ENCODE data around the gene CALHM2.

CALHM2 gene

DNA sequence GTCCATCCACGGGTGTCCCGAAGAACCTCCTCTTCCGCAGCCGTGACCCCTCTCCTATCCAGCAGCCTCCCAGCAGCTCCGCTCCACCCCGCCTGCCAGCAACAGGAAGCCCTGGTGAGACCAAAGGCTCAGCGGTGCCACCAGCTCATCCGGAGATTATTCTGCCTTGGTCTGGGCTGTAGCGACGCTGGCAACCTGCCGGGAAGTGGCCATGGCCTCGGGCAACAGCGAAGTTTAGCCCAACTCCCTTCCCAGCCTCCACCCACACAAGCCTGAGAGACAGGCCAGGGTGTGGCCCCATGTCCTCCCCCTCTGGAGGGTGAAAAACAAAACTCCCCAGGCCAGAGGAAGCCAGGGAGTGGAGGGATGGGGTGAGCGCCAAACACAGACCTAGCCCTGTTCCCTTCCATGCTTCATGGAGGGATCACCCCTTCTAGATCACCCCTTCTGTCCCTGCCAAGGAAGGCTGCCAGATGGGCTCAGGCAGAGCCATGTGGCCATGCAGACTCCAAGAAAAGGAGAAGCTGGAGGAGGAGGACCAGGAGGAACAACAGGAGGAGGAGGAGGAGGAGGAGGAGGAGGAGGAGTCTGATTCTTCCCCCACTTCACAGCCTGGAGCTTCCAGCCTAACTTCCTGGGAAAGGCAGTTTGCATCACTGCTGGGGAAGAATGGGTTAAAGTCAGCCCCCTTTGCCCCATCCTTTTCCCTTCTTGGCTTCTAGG, 918 bp downstream of the CALHM2 start:
- DNase-seq (ENCODE audit: low spot score) (no peak), FAIRE-seq (no peak)

DNA sequence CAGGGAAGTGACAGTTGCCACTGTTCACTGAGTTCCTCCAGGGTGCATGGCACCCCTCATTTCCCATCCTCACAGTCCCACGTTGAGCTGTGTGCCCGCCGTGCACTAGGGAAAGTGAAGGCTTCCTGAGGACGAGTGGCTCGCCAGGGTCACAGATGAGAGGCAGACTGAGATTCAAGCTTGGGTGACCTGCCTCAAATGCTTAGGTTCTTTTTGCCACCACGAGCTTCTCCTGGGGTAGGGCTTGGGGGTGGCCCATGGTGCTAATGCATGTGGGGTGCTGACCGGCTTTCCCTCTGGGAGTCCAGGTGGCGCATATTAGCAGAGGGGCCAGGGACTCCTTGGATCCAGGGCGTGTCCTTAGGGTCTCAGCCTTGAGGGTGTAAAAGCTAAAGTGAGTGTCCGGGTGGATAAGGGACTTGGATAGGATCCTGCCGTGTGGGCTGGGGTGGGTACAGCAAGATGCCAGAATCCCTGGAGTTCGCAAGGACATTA, 1.9 kb downstream of the CALHM2 start:
- DNase-seq (ENCODE audit: low spot score) (no peak), FAIRE-seq (no peak)

DNA sequence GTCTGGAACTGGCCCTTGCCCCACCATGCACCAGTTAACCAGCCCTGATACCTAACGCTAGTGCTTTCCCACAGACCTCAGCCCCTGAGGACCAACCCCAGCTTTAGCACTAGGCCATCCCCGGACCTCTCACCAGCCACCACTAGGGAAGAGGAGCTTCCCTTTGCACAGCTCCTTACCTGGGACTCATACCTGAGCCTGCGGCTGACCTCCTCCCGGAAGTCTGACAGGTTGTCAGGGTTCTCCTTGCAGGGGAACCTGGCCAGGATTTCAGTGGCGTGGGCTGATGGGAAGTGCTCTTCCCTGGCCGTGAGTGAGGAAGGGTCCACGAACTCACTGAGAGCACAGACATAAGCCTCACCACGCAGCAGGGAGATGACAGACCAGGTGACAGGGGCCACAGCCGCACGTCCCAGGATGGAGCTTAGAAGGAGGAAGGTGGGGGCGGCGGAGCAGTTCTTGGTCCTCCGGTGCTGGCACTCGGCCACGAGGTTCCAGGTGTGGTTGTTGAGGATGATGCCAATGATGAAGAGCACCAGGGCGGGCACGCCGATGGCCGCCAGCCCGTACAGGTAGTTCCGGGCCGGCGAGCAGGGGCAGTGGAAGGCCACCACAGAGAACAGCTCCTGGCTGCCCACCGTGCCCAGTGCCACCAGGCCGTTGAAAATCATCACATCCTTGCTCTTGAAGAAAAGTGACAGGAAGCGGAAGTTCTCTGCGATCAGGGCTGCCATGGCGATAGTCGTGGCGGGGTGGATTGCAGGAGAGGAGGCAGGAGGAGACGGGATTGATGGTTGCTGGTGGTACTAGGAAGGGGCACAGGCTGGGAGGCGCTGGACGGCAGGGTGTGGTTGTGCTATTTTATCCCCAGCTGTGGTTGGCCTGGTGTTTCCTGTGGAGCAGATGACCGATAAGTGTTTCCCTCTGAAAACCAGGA, 2.7 kb downstream of the CALHM2 start:
- FAIRE-seq: no peak

DNA sequence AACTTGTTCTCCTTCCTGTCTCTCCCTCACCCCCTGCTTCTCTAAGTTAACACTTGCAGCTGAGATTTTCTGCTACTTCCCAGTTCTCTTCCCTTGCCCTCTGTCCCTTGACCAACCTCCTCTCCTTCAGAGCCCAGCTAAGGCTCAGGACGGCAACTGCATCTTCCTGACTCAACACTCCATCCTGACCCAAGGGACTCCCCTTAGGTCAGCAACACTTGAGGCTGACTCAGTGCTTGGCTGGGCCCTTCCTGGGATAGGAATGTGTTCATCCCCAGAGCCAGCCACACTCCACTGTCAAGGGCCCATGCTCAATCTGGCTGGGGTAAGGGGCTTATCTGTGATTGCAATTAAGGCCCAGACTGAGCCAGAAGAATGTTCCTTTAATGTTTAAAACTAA, 3.4 kb downstream of the CALHM2 start:
- DNase-seq (ENCODE audit: low spot score): peak; percentile 61
- FAIRE-seq: no peak

More for the DNA sequence above, 2.7 kb downstream of the CALHM2 start:
- no peak for DNase-seq (ENCODE audit: low spot score)

DNA sequence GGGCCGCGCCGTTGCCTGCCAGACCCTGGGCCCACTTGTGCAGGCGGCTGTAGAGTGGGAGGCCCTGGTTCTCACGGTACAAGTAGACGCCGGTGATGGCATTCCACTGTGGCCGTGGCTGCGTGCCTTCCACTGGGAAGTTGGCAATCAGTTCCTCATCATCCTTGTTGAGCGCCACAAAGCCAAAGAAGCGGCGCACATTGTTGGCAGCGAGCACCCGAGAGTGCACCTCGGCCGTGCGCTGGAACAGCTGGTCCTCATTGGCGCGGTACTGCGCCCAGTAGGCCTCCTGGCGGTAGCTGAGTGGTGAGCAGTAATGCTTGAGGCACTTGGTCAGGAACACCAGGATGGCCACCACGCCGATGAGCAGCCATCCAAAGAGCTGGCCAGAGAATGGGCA, 5.0 kb downstream of the CALHM2 start:
- FAIRE-seq: no peak
- no peak for DNase-seq (ENCODE audit: low spot score)

DNA sequence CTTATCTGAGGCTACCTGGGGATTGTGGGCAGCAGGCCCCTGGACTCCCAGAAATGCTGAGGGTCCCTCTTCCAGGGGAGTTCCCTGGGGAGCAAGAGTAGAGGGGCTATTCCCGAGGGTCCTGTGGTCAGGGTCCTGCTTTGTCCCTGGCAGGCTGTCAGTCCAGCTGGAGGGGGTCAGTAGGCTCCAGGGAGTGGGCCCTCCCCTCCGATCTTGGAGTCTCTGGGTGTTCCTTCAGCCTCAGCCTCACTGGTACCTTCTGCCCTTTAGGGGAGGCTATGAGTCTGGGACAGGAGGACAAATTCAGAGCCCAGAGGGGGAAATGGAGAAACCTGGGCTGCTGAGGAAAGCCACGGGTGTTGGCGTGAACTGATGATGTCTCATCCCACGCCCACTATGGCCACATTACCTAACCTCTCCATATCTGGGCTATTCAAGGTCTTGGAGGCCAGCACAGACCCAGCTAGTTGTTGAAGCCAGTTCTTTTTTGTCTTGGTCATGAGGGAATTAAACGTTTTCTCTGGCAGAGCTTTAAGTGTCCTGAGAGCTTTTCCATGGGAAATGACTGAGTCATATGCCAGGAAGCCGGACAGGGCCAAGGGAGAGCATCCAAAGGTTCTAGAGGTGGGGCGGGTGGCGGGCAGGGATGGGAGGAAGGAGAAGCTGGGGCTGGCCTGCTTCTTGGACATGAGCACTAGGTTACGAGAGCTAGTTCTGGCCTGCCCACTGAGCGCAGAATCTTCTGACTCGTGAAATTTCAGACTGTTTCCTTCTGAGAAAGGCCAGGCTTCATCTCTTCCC, 6.2 kb downstream of the CALHM2 start:
- DNase-seq (ENCODE audit: low spot score) (no peak), FAIRE-seq (no peak)

DNA sequence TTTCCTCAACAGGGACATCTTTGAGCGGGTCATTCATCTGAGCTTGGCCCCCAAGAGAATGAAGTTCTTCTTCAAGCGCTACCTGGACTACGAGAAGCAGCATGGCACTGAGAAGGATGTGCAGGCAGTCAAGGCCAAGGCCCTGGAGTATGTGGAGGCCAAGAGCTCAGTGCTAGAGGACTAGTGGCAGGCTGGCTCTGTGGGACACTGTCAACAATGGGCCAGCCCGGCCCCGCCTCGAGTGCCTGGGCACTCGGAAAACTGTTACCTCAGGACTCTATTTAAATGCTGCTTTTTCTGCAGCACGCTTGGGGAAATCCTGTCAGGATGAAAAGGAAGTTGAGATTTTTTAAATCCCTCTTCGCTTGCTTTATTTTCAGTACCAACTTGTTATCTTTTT, 6.8 kb downstream of the CALHM2 start:
- FAIRE-seq: no peak

DNA sequence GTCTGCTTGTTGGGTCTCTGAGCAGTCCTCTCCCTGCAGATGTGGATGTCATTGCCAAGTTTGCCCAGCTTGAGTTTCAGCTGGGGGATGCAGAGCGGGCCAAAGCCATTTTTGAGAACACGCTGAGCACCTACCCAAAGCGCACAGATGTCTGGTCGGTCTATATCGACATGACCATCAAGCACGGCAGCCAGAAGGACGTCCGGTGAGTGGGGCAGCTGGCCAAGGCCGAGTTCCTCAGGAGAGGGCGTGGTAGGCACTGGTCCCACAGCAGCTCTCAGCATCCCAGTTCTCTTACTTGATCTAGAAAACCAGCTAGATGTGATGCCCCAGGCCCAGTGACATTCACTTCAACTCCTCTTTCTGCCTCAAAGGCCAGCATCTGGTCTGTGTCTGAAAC, 7.7 kb downstream of the CALHM2 start:
- DNase-seq (ENCODE audit: low spot score): no peak
- FAIRE-seq: no peak

More for the DNA sequence above, 6.8 kb downstream of the CALHM2 start:
- DNase-seq (ENCODE audit: low spot score): no peak

DNA sequence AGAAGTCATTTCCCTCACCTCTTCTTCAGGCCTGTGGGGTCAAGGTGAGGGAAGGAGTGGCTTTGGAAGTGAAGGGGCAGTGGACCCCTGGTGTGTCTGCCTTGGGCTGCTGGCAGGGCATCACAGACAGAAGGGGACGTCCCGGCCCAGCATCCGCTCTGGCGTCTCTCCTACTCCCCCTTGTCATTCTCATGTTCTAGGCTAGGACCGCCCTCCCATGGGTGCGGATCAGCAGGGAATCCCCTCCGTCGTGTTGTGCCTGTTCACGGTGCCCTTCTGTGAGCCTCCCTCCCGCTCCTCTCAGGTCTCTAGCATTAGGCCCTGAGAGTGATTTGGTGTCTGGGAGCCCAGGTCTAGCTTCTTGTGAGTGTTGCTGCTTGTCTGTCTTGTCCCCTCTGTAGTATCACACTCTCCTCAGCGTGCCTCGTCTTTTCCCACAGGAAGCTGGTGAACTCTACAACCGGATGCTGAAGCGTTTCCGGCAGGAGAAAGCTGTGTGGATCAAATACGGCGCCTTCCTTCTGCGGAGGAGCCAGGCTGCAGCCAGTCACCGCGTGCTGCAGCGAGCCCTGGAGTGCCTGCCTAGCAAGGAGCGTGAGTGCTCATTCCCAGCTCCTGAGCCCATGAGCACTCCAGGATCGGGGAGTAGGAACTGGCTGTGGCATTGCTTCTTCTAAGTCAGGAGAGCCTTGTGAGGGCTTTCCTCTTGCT, 8.5 kb downstream of the CALHM2 start:
- FAIRE-seq (no peak), DNase-seq (ENCODE audit: low spot score) (no peak)

DNA sequence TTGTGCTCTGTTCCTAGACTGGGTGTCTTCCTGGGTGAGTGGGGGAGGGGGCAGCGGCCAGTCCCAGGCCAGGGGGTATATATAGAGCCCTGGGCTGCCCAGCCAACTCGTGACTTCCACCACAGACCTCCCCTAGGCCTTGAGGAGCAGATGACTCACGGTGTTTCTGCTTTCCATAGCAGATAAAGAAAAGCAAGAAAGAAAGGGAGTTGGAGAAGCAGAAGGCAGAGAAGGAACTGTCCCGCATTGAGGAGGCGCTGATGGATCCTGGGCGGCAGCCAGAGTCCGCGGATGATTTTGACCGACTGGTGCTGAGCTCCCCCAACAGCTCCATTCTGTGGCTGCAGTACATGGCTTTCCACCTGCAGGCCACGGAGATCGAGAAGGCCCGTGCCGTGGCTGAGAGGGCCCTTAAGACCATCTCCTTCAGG, 10.1 kb downstream of the CALHM2 start:
- no peak for DNase-seq (ENCODE audit: low spot score)

DNA sequence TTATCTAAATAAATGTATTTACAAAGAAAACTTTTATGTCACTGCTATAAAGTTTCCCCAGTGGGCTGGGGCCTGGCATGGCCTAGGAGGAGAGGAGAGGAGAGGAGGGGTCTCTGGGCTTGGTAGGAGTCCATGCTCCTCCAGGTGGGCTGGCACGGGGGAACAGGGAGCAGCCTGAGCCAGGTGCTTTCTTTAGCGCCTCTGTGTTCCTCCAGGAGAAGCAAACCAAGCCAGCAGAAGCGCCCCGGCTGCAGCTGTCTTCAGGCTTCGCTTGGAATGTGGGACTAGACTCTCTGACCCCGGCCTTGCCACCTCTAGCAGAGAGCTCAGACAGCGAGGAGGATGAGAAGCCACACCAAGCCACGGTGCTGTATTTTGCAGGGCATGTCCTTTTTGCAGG, 10.6 kb downstream of the CALHM2 start:
- DNase-seq (ENCODE audit: low spot score): no peak
- no peak for FAIRE-seq

More for the DNA sequence above, 10.1 kb downstream of the CALHM2 start:
- no peak for FAIRE-seq

DNA sequence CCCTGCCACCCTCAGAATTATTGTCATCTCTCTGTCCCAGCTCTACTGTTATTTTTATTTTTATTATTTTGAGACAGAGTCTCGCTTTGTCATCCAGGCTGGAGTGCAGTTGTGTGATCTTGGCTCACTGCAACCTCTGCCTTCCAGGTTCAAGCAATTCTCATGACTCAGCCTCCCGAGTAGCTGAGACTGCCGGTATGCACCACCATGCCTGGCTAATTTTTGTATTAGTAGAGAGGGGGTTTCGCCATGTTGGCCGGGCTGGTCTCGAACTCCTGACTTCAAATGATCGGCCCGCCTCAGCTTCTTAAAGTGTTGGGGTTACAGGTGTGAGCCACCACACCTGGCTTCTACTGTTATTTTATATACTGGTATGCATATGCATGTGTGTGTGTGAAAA, 11.0 kb downstream of the CALHM2 start:
- FAIRE-seq (no peak), DNase-seq (ENCODE audit: low spot score) (no peak)

DNA sequence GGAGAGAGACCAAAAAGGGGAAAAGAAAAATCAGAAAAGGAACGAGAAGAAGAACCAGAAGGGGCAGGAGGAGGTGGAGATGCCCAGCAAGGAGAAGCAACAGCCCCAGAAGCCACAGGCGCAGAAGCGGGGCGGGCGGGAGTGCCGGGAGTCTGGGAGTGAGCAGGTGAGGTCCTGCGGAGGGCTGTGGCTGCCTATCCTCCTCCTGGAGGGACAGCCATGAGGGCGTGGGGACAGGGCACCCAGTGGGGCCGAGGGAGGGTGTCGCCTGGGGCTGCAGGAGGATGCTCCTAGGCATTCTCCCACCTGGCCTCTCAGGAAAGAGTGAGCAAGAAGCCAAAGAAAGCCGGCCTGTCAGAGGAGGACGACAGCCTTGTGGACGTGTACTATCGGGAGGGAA, 11.8 kb downstream of the CALHM2 start:
- DNase-seq (ENCODE audit: low spot score) (no peak), FAIRE-seq (no peak)

DNA sequence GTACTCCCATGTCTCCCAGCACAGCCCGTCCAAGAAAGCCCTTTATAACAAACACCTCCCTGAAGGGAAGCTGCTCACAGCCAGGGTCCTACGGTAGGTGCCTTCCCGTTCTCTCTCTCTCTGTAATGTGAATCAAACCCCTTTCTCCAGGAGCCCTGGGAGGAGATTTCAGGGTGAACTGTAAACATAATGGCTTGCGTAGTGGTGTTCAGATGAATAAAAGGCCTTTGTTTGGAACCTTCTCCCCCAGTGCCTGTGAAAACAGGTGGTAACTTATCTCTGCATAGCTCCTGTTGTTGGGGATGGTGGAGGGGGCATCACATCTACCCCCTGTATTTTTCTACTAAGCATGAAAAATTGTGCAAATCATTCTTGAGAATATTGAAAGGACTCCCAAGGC, 12.4 kb downstream of the CALHM2 start:
- FAIRE-seq (no peak), DNase-seq (ENCODE audit: low spot score) (no peak)

DNA sequence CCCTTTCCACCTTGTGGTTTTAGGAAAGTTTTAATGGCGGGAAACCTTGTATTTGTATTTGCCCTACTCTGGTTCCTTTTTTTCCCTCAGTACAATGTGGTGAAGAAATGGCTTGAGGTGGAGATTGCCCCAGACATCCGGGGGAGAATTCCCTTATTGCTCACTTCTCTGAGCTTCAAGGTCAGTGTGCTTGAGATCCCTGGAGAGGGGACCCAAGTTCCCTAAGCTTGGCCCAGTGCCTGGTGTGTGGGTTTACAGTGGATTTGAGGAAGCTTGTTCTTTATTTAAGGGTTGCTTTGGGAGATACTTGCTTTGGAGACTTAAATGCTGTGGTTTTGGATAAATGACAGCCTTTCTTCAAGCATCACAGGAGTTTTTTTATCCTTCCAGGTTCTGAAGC, 18.3 kb downstream of the CALHM2 start:
- FAIRE-seq (no peak), DNase-seq (ENCODE audit: low spot score) (no peak)

DNA sequence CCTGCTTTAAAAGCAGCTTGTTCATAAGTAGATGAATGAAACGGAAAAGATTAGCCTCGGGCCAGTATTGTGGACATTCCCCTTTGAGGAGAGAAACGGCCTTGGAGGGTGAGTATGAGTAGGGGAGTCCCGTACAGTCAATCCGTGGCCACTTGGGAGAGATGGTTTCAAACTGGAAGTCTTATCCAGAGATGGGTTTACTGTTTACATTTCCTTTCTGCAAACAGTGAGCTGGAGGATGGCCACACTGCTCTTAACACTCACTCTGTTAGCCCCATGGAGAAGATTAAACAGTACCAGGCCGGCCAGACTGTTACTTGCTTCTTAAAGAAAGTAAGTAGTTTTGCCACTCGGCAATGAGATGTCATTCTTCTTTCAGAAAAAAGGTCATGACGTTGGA, 20.3 kb downstream of the CALHM2 start:
- DNase-seq (ENCODE audit: low spot score): no peak
- no peak for FAIRE-seq

DNA sequence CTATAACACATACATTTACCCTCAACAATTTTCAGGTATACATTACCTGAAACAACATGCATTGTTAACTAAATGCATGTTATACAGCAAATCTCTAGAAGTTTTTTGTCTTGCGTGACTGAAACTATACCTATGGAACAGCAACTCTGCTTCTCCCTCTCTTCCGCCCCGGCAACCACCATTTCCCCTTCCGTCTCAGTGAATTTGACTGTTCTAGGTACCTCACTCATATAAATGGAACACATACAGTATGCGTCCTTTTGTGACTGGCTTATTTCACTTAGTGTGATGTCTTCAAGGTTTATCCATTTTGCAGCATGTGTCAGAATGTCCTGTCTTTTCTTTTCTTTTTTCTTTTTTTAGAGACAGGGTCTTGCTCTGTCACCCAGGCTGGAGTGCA, 22.5 kb downstream of the CALHM2 start:
- no peak for FAIRE-seq
- no peak for DNase-seq (ENCODE audit: low spot score)

DNA sequence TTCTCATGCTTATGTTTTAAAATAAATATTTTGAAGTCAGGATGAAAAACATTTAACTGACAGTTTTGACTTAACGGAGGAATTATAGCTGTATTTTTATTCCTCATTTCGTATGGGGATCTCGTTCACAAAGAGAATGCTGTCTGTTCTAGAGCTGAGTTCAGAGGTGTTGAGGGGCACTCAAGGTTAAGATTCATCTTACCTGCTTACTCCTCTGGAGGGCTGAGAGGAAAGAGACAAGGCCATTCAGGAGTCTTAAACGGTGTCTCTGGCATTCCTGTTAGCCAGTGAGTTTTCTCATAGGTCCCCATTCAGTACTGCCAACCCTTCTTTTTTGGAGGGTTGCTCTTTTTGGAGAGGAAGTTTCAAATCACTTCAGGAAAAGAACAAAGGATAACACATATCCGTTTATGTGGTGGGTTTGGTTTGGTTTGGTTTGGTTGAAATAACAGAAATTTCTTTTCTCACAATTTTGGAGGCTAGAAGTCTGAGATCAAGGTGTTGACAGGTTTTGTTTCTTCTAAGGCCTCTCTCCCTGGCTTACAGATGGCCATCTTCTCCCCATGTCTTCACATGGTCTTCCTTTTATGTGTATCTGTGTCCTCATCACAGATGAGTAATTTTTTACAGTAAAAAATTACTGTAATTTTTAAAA, 23.1 kb downstream of the CALHM2 start:
- no peak for FAIRE-seq
- DNase-seq (ENCODE audit: low spot score): no peak

DNA sequence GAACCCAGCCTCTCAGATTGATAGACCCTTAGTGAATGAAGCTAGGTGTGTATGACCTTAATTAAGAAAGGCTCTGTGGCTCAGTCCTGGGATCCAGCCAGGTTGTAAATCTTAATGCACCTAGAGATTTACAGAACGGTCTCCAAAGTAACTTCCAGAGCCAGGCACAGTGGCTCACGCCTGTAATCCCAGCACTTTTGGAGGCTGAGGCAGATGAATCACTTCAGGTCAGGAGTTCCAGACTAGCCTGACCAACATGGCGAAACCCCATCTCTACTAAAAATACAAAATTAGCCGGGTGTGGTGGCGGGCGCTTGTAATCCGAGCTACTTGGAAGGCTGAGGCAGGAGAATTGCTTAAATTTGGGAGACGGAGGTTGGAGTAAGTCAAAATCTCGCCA, 24.3 kb downstream of the CALHM2 start:
- no peak for DNase-seq (ENCODE audit: low spot score)

DNA sequence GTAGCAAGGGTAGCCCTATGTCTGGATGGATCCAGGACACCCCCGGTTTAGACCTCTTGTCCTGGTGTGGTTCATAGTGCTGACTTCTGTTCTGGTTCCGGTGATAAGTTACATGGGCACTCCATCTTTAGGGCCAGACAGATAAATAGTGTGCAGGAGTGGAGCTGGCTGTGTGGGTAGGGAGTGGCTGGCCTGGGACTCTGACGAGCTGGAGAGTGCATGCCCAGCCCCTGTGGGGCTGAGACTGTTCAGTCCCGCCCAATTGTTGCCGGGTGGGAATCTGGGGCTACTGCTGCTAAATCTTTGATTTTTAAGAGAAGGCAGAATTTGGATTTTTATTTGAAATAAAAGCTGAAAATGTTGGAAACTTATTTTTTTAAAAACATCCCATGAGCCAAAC, 28.4 kb downstream of the CALHM2 start:
- DNase-seq (ENCODE audit: low spot score) (no peak), FAIRE-seq (no peak)

More for the DNA sequence above, 24.3 kb downstream of the CALHM2 start:
- FAIRE-seq: no peak
